ENCODE data around the gene IFNAR2. TPM values are rescaled to one million over a fixed set of nuclear protein-coding genes. Genes with fewer than 3 reads are reported as not detected.

Gene IFNAR2
- total and polyA plus RNA-seq, 2 experiments from 2014 or later, result 16.8 to 18.2 TPM

DNA sequence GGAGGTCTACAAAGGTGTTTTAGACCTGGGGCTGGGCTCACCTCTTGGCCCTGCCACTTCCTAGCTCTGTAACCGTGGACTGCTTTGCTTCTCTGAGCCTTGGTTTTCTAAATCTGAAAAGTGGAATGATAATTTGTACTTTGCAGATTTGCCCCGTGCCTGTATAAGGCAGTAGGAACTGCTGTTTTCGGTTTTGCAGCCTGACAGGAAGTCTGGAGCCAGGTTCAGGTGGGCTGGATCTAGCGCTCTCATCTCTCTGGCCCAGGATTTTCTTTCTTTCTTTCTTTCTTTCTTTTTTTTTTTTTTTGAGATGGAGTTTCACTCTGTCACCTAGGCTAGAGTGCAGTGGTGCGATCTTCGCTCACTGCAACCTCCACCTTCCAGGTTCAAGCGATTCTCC, 17.2 kb downstream of the IFNAR2 start (continued):
- TF ChIP-seq, protein P1, sequence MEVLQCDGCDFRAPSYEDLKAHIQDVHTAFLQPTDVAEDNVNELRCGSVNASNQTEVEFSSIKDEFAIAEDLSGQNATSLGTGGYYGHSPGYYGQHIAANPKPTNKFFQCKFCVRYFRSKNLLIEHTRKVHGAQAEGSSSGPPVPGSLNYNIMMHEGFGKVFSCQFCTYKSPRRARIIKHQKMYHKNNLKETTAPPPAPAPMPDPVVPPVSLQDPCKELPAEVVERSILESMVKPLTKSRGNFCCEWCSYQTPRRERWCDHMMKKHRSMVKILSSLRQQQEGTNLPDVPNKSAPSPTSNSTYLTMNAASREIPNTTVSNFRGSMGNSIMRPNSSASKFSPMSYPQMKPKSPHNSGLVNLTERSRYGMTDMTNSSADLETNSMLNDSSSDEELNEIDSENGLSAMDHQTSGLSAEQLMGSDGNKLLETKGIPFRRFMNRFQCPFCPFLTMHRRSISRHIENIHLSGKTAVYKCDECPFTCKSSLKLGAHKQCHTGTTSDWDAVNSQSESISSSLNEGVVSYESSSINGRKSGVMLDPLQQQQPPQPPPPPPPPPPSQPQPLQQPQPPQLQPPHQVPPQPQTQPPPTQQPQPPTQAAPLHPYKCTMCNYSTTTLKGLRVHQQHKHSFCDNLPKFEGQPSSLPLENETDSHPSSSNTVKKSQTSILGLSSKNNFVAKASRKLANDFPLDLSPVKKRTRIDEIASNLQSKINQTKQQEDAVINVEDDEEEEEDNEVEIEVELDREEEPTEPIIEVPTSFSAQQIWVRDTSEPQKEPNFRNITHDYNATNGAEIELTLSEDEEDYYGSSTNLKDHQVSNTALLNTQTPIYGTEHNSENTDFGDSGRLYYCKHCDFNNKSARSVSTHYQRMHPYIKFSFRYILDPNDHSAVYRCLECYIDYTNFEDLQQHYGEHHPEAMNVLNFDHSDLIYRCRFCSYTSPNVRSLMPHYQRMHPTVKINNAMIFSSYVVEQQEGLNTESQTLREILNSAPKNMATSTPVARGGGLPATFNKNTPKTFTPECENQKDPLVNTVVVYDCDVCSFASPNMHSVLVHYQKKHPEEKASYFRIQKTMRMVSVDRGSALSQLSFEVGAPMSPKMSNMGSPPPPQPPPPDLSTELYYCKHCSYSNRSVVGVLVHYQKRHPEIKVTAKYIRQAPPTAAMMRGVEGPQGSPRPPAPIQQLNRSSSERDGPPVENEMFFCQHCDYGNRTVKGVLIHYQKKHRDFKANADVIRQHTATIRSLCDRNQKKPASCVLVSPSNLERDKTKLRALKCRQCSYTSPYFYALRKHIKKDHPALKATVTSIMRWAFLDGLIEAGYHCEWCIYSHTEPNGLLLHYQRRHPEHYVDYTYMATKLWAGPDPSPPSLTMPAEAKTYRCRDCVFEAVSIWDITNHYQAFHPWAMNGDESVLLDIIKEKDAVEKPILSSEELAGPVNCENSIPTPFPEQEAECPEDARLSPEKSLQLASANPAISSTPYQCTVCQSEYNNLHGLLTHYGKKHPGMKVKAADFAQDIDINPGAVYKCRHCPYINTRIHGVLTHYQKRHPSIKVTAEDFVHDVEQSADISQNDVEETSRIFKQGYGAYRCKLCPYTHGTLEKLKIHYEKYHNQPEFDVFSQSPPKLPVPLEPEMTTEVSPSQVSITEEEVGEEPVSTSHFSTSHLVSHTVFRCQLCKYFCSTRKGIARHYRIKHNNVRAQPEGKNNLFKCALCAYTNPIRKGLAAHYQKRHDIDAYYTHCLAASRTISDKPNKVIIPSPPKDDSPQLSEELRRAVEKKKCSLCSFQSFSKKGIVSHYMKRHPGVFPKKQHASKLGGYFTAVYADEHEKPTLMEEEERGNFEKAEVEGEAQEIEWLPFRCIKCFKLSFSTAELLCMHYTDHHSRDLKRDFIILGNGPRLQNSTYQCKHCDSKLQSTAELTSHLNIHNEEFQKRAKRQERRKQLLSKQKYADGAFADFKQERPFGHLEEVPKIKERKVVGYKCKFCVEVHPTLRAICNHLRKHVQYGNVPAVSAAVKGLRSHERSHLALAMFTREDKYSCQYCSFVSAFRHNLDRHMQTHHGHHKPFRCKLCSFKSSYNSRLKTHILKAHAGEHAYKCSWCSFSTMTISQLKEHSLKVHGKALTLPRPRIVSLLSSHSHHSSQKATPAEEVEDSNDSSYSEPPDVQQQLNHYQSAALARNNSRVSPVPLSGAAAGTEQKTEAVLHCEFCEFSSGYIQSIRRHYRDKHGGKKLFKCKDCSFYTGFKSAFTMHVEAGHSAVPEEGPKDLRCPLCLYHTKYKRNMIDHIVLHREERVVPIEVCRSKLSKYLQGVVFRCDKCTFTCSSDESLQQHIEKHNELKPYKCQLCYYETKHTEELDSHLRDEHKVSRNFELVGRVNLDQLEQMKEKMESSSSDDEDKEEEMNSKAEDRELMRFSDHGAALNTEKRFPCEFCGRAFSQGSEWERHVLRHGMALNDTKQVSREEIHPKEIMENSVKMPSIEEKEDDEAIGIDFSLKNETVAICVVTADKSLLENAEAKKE (CRISPR knock-in tag; IDR thresholded peaks at IDR 0.05), result no peak
- TF ChIP-seq ZNF114 (CRISPR knock-in tag; IDR thresholded peaks at IDR 0.05) (no peak), ZNF331 (CRISPR knock-in tag; IDR thresholded peaks at IDR 0.05; ENCODE audit: low read depth) (no peak), STAT1 (IDR thresholded peaks at IDR 0.05; ENCODE audit: unreplicated experiment) (no peak)

DNA sequence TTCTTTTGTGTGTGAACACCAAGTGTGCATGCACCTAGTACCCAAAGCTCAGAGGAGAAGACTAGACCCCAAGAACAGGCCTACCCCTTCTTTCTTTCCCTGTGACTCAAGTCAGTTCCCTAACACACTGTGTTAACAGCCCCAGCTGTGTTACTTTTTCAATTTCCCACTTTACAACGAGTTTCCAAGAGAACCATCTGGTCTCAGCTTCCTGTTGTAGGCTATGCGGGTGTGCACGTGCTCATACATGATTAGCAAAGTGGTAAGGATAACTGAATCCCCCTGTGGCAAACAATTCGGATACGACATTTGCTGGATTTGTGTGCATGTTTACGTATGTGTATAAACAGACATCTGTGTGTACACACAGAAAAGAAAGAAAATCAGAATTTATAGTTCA, 17.9 kb downstream of the IFNAR2 start:
- H3K27ac ChIP-seq (ENCODE audit: low read depth), result no peak overlapping the region
- H3K9me3 Mint-ChIP-seq, result no peaks in the 10 kb centered on the region
- DNase-seq (ENCODE audit: low spot score) (no peak), ATAC-seq (no peak)
- peaks cover 16% of the 10 kb centered on the region for H3K36me3 ChIP-seq (ENCODE audit: insufficient read depth)
- H3K9me2 ChIP-seq (ENCODE audit: insufficient read depth), result no peaks in the 10 kb centered on the region
- H4K20me1 ChIP-seq (replicated peaks; ENCODE audit: insufficient read depth), result no peaks in the 10 kb centered on the region
- no peak overlapping the region for H3K4me3 Mint-ChIP-seq
- no peak overlapping the region for H3K4me2 ChIP-seq
- H3K27me3 ChIP-seq (ENCODE audit: insufficient read depth), result no peaks in the 10 kb centered on the region
- H3K4me1 ChIP-seq (ENCODE audit: insufficient read depth), result no peaks in the 10 kb centered on the region
- H2AFZ ChIP-seq, result no peak overlapping the region
- H3K4me1 Mint-ChIP-seq, result no peaks in the 10 kb centered on the region
- no peaks in the 10 kb centered on the region for H3F3A ChIP-seq (replicated peaks; ENCODE audit: low read depth)
- TF ChIP-seq, protein P2, sequence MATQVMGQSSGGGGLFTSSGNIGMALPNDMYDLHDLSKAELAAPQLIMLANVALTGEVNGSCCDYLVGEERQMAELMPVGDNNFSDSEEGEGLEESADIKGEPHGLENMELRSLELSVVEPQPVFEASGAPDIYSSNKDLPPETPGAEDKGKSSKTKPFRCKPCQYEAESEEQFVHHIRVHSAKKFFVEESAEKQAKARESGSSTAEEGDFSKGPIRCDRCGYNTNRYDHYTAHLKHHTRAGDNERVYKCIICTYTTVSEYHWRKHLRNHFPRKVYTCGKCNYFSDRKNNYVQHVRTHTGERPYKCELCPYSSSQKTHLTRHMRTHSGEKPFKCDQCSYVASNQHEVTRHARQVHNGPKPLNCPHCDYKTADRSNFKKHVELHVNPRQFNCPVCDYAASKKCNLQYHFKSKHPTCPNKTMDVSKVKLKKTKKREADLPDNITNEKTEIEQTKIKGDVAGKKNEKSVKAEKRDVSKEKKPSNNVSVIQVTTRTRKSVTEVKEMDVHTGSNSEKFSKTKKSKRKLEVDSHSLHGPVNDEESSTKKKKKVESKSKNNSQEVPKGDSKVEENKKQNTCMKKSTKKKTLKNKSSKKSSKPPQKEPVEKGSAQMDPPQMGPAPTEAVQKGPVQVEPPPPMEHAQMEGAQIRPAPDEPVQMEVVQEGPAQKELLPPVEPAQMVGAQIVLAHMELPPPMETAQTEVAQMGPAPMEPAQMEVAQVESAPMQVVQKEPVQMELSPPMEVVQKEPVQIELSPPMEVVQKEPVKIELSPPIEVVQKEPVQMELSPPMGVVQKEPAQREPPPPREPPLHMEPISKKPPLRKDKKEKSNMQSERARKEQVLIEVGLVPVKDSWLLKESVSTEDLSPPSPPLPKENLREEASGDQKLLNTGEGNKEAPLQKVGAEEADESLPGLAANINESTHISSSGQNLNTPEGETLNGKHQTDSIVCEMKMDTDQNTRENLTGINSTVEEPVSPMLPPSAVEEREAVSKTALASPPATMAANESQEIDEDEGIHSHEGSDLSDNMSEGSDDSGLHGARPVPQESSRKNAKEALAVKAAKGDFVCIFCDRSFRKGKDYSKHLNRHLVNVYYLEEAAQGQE (IDR thresholded peaks at IDR 0.05; ENCODE audit: unreplicated experiment), result no peak
- no peak for TF ChIP-seq POLR2AphosphoS5 (IDR thresholded peaks at IDR 0.05; ENCODE audit: low read depth)
- no peak for TF ChIP-seq EZH2phosphoT487 (IDR thresholded peaks at IDR 0.05; ENCODE audit: unreplicated experiment)
- no peak for TF ChIP-seq ZNF331 (CRISPR knock-in tag; IDR thresholded peaks at IDR 0.05; ENCODE audit: low read depth)
- TF ChIP-seq, protein P3, sequence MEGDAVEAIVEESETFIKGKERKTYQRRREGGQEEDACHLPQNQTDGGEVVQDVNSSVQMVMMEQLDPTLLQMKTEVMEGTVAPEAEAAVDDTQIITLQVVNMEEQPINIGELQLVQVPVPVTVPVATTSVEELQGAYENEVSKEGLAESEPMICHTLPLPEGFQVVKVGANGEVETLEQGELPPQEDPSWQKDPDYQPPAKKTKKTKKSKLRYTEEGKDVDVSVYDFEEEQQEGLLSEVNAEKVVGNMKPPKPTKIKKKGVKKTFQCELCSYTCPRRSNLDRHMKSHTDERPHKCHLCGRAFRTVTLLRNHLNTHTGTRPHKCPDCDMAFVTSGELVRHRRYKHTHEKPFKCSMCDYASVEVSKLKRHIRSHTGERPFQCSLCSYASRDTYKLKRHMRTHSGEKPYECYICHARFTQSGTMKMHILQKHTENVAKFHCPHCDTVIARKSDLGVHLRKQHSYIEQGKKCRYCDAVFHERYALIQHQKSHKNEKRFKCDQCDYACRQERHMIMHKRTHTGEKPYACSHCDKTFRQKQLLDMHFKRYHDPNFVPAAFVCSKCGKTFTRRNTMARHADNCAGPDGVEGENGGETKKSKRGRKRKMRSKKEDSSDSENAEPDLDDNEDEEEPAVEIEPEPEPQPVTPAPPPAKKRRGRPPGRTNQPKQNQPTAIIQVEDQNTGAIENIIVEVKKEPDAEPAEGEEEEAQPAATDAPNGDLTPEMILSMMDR (conservative IDR thresholded peaks at IDR 0.05; ENCODE audit: low read depth in 2 of 2), result no peak
- no peaks in the 10 kb centered on the region for H3K27me3 Mint-ChIP-seq (ENCODE audit: insufficient read depth, low read depth, poor library complexity)
- no peak overlapping the region for H3K4me3 ChIP-seq
- no peaks in the 10 kb centered on the region for H3K79me2 ChIP-seq (replicated peaks; ENCODE audit: insufficient read depth)
- H3K36me3 Mint-ChIP-seq (ENCODE audit: low read depth), result peaks cover 68% of the 10 kb centered on the region
- H3K27ac Mint-ChIP-seq, result no peak overlapping the region
